ENCODE measurements around the gene PRM2.

DNA sequence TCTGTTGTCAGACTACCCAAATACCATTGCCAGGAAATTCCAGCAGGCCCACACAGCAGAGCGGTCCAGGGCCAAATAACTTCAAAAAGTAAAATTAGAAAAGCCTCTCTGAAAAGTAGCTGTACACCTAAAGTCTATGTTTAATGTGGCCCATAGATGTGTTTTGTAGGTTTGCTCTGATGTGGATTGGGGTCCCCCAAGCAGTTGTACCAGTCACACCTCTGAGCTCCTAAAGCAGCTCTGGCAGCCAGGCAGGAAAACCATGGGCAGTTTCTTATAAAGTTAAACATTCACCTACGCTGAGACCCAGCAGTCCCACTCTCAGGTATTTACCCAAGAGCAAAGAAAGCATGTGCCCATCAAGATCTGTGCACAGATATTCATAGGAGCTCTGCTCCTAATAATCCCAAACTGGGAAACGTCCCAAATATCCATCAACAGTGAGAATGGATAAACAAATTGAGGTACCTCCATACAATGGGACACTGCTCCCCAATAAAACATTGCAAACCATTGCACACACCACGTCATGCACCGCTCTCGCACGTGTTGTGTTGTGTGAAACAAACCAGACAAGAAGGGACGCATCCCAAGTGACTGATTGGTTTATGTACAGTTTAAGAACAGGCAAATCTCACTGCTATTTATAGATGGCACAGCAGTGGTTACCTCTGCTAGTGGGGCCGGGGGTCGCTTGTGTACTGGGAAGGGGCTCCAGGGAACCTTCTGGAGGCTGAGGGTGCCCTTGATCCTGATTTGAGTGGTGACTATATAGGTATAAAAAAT, 20.6 kb upstream of the PRM2 start:
- TF ChIP-seq CTCF (IDR thresholded peaks at IDR 0.05) (no peak), POLR2A (IDR thresholded peaks at IDR 0.05) (no peak), POLR2AphosphoS5 (IDR thresholded peaks at IDR 0.05) (no peak)

Measured in breast epithelium (tissue), 3 donors.